HepG2 (cell line): ENCODE measurements around the gene UCP3. TPM values are rescaled to one million over a fixed set of nuclear protein-coding genes. Genes with fewer than 3 reads are reported as not detected.

Experiments
- ATAC-seq: fragments of 200-7000 bp; cut with Tn5 transposase; 3 replicates; pipeline ENCODE4 v1.9.1; 2020; ENCODE audit warnings: mild to moderate bottlenecking, moderate library complexity
- BruUV-seq: library from RNA; stranded (reverse); fragments of 400-500 nt; replicated peaks from 2 replicates; lab custom pipeline; 2021; lab: Mats Ljungman, UMichigan
- CTCF ChIA-PET: fragments of 300-600 bp; formaldehyde crosslinking; extraction: SDS; loops from one replicate; lab custom pipeline; 2021; ENCODE audit warnings: low total read pairs, inconsistent platforms, low intra/inter-chr PET ratio; lab: Yijun Ruan, JAX
- POLR2A ChIA-PET: fragments of 350-600 bp; sonication (Branson Sonifier 250); formaldehyde crosslinking; loops from one replicate; lab custom pipeline; 2020; ENCODE audit warnings: antibody characterized with exemption, inconsistent platforms; lab: Yijun Ruan, JAX
- DNase-seq: peaks from one replicate; pipeline ENCODE4 v3.0.0-alpha.2; 2015; ENCODE audit warnings: low spot score
- FAIRE-seq: peaks from 3 replicates; lab custom pipeline; 2011; peaks lifted over from hg19 to GRCh38; lab: Jason Lieb, UNC
- H2AFZ ChIP-seq: one replicate; pipeline ENCODE4 v1.6.1; 2011; ENCODE audit warnings: low read length, inconsistent platforms
- H3K27ac ChIP-seq: fragments of 300-600 bp; 3 replicates; pipeline ENCODE4 v1.8.0; 2011; ENCODE audit warnings: mixed run types, mild to moderate bottlenecking, mixed read lengths, low read length, inconsistent platforms; ENCODE audit not compliant: insufficient read depth; ENCODE audit errors: extremely low read length
- H3K27me3 ChIP-seq, 2 experiments: fragments of 200-600 bp in 1 of 2; 2 replicates in 1 of 2; 3 replicates in 1 of 2; pipeline versions ENCODE4 v1.6.0 to v1.8.0; 2011; ENCODE audit warnings: low read length in 2 of 2, mild to moderate bottlenecking in 2 of 2, moderate library complexity in 2 of 2, inconsistent platforms in 1 of 2; ENCODE audit not compliant: insufficient read depth in 2 of 2, control insufficient read depth in 1 of 2
- H3K36me3 ChIP-seq, 2 experiments: fragments of 200-600 bp in 1 of 2; replicated peaks in 1 of 2; 2 replicates in 1 of 2; 3 replicates in 1 of 2; pipeline versions ENCODE4 v1.5.1 to v1.8.0; 2011; ENCODE audit warnings: low read length in 2 of 2, inconsistent platforms in 1 of 2; ENCODE audit not compliant: insufficient read depth in 2 of 2, control insufficient read depth in 1 of 2
- H3K4me1 ChIP-seq: 2 replicates; pipeline ENCODE4 v1.5.1; 2012; ENCODE audit warnings: low read length, inconsistent platforms; ENCODE audit not compliant: insufficient read depth
- H3K4me2 ChIP-seq: 2 replicates; pipeline ENCODE4 v1.6.0; 2011; ENCODE audit warnings: low read depth, low read length, inconsistent platforms
- H3K4me3 ChIP-seq, 3 experiments: fragments of 200-600 bp in 1 of 3; sonication (generic), shearing (Covaris generic) in 1 of 3; replicated peaks in 1 of 3; 2 replicates each; pipeline ENCODE4 v1.5.1; 2011 to 2016; ENCODE audit warnings: low read length in 3 of 3, inconsistent platforms in 2 of 3, low read depth in 2 of 3, mild to moderate bottlenecking in 2 of 3, control low read depth in 1 of 3, mixed read lengths in 1 of 3; ENCODE audit not compliant: insufficient read depth in 1 of 3
- H3K79me2 ChIP-seq: one replicate; pipeline ENCODE4 v1.6.1; 2011; ENCODE audit warnings: low read length, inconsistent platforms; ENCODE audit not compliant: insufficient read depth
- H3K9ac ChIP-seq: 2 replicates; pipeline ENCODE4 v1.6.0; 2011; ENCODE audit warnings: mild to moderate bottlenecking, low read depth, low read length, inconsistent platforms; ENCODE audit not compliant: insufficient read depth
- H3K9me3 ChIP-seq: 2 replicates; pipeline ENCODE4 v1.5.1; 2012; ENCODE audit warnings: mild to moderate bottlenecking, low read length
- H4K20me1 ChIP-seq: 2 replicates; pipeline ENCODE4 v1.6.0; 2011; ENCODE audit warnings: inconsistent platforms, mild to moderate bottlenecking, low read length, moderate library complexity; ENCODE audit not compliant: insufficient read depth
- CTCF ChIP-seq: sonication (generic); formaldehyde crosslinking; IDR thresholded peaks from 2 replicates; pipeline ENCODE4 v1.5.0; 2020; ENCODE audit warnings: mild to moderate bottlenecking, missing genetic modification reagents, moderate library complexity
- KMT2B ChIP-seq: IDR thresholded peaks from 2 replicates; pipeline ENCODE4 v1.6.1; 2016; ENCODE audit warnings: missing genetic modification reagents, missing compliant biosample characterization
- MNT ChIP-seq: fragments of 450-650 bp; IDR thresholded peaks from 2 replicates; pipeline ENCODE4 v1.6.1; 2016
- STAG1 ChIP-seq: sonication (generic); formaldehyde crosslinking; IDR thresholded peaks from 2 replicates; pipeline ENCODE4 v1.4.0; 2020; ENCODE audit warnings: missing genetic modification reagents
- WGBS: methylation state at CpG from one replicate; pipeline ENCODE4 v1.1.6; 2017; ENCODE audit warnings: low lambda C conversion rate; 5-methylcytosine and 5-hydroxymethylcytosine counted together
- in situ Hi-C: cut with HindIII; loops from 2 replicates; pipeline ENCODE4 v1.10.0; 2017; ENCODE audit warnings: low pct_unique_long_range_greater_than_20kb; ENCODE audit not compliant: extremely low pct_ligation_motif_present
- intact Hi-C: fragments of 100-400 bp; cut with micrococcal nuclease; formaldehyde crosslinking; loops from one replicate; pipeline ENCODE4 v1.10.0; 2022; ENCODE audit not compliant: unreplicated experiment
- polyA plus RNA-seq, 8 experiments: library from polyadenylated mRNA; depleted of rRNA in 3 of 8; stranded (reverse) in 7 of 8; unstranded in 1 of 8; fragments of >200 nt; fragmentation: Illumina TruSeq in 4 of 8; extraction: Trizol in 4 of 8; gene quantifications; 2 replicates each; pipeline versions ENCODE4 v1.2.1 to v1.2.3, GENCODE V29; 2011 to 2016; ENCODE audit warnings: low read depth in 4 of 8, missing spikeins in 1 of 8, mixed read lengths in 1 of 8; ENCODE audit not compliant: insufficient read depth in 1 of 8
- total RNA-seq, 5 experiments: library from RNA; depleted of rRNA; stranded (reverse); fragments of >200 nt; fragmentation: Illumina TruSeq; extraction: Trizol; gene quantifications; 2 replicates each; pipeline ENCODE4 v1.2.3, GENCODE V29; 2016; ENCODE audit warnings: low read depth in 1 of 5

Gene UCP3
- total and polyA plus RNA-seq, 2 of the 13 experiments (the other 11 are each of a cell fraction or from before 2014, with no cell fraction given) = 0.37 TPM; not detected in 1

GRCh38 chr11:74033046-74033445 is 24.2 kb upstream of the UCP3 start:
- Histone ChIP-seq H3K36me3 (peaks cover 6 to 14% of the 10 kb centered on the region in 2 experiments; a peak in 4 of 5 replicates), H4K20me1 (no peaks in the 10 kb centered on the region), H3K4me3 (no peak overlapping the region), H3K4me1 (peaks cover 19% of the 10 kb centered on the region), H3K27ac (no peak overlapping the region), H3K4me2 (no peak overlapping the region), H2AFZ (no peak overlapping the region), H3K27me3 (no peaks in the 10 kb centered on the region), H3K9me3 (no peaks in the 10 kb centered on the region), H3K9ac (no peak overlapping the region), H3K79me2 (no peaks in the 10 kb centered on the region)
- BruUV-seq = no TSS peak
- 100% methylated on average over 1 of the region's 3 CpGs for WGBS
- FAIRE-seq (no peak), DNase-seq (no peak), ATAC-seq (no peak; the same call in 2 of the 3 replicates)
- in situ Hi-C loops (no loop called here), intact Hi-C loops (no loop called here)
- POLR2A ChIA-PET = interaction anchor here (0.9 kb wide), 1 partner anchor 14 kb away, joined by 3 read pairs; no protein-coding TSS in a partner anchor
- TF ChIP-seq MNT (no peak), STAG1 (peak; percentile 41), KMT2B (no peak), CTCF (peak; percentile 43)
- CTCF ChIA-PET = no interaction called here
